A549 treated with DMSO at 1 μM for 4 hours (cell line): ENCODE results near the gene C1QTNF7. TPM values are rescaled to one million over a fixed set of nuclear protein-coding genes. Genes with fewer than 3 reads are reported as not detected.

Experiments
- total RNA-seq: library from RNA; stranded (reverse); fragments of 200-300 nt; extraction: Qiagen RNA extraction; gene quantifications from 5 replicates; pipeline ENCODE4 v1.2.3, GENCODE V29; 2022; ENCODE audit warnings: low read depth

The C1QTNF7 gene
- total RNA-seq: not detected in 5 replicates

GRCh38 chr4:15427701-15428100, at the start of gene C1QTNF7:
Gene C1QTNF7, plus strand, starts transcription at chr4:15428033. Its CDS starts 7,711 bp downstream, at chr4:15435744.

GRCh38 chr4:15469402-15470127, 41.7 kb downstream of the C1QTNF7 start, which contains the start of gene CC2D2A:
Gene CC2D2A, plus strand, starts transcription at chr4:15469882. Its CDS starts 6,051 bp downstream, at chr4:15475933.

Other genes starting within 250 kb of the C1QTNF7 start
- gene CC2D2A, start 41.8 kb downstream of the C1QTNF7 start, total RNA-seq: 12.2 to 16.4 TPM (median 13.2 TPM) in 5 replicates
- gene FBXL5, start 227.3 kb downstream of the C1QTNF7 start, total RNA-seq: 32.0 to 40.2 TPM (median 32.6 TPM) in 5 replicates